HG03378 (cell line): Measurements from ENCODE around the gene SLC2A4.
"Not testable (repeated sequence)": the region's sequence is repeated elsewhere in the genome, so short reads cannot be mapped to it uniquely, and the experiment has no call there.

Experiments
- ATAC-seq: cut with Tn5 transposase; IDR thresholded peaks from one replicate; pipeline ENCODE4 v1.9.1; 2021; ENCODE audit warnings: mild to moderate bottlenecking, moderate library complexity; ENCODE audit not compliant: unreplicated experiment

SLC2A4 gene

GRCh38 chr17:7281074-7281952 is at the start of gene SLC2A4:
Gene SLC2A4, plus strand, starts transcription at chr17:7281718. Its CDS starts 217 bp downstream, at chr17:7281935.
- no peak for ATAC-seq

DNA sequence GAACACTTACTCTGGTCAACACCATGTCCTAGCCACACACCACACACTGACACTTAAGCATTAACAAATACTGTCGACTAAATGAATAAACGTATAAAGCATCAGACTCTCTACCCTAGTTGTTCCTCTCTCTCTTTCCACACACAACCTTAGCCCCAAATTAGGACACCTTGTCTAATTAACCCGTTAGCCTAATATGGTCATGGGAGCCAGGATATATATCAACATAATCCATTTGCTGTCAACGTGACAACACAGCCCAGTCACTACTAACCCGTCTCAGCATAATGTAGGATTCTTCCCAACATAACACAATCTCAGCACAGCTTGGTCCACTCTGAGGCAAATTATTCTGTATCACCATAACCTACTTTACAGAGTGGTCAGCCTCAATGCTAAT is 49.4 kb upstream of the SLC2A4 start:
- no peak for ATAC-seq

GRCh38 chr17:7233701-7234082 is 47.8 kb upstream of the SLC2A4 start:
- no peak for ATAC-seq

GRCh38 chr17:7234083-7234951 is 47.2 kb upstream of the SLC2A4 start, which contains the start of gene DVL2:
Gene DVL2, minus strand, starts transcription at chr17:7234517. Its CDS starts 255 bp downstream, at chr17:7234262.
- peak; percentile 54 for ATAC-seq

GRCh38 chr17:7235693-7236665 is 45.5 kb upstream of the SLC2A4 start:
- ATAC-seq: no peak

GRCh38 chr17:7236808-7237207 is 44.7 kb upstream of the SLC2A4 start:
- no peak for ATAC-seq

DNA sequence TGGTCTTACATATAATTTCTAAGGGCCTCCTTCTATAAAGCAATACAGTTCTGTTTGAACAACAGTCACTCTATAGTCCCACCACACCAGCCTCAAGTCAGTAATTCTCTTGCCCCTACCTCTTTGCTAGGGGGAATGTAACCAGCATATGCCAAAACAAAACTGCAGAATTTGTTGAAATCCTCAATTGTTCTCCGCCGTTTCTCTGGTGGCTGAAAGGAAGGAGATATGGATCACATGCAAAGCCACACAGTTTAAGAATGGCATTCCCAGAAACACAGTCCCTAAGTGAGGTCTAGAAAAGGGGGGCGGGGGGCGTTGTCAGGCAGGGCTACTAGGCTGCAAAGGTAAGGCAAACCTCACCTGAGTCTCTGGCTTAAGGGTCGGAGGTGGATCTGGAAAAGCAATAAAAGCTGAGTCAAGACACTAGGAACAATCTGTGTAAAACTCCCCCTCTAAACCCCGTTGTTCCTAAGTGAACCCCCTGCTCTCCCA is 44.2 kb upstream of the SLC2A4 start:
- no peak for ATAC-seq

DNA sequence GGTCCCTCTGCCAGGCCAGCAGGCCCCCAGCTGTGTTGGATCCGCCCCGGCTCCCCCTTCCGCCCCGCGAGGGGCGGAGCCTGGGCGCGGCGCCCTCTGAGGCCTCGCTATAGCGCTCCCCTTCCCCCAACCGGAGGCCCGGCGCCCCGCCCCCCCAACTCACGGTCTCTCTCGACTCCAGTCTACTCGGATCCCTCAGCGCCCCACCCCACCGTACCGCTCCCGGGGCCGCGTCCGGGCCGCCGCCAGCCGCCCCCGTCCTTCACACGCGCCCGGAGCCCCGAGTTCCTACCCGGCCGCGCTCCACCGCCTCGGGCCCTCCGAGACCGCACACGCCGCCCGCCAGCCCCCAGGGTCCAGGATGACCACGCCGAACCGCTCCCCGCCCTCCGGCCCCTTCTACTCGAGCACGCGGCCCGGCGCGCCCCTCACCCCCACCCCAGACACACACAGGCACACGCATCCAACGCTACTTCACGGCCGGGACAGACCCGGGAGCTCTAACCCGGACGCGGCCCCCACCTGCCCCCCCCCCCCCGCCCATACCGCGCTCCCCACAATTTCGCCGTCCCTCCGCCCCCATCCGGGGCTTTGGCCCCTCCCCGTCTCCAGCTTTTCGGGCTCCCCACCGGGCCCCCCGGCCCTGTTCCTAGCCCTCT is 43.6 kb upstream of the SLC2A4 start:
- ATAC-seq: no peak

- no peak for ATAC-seq
Observed at GRCh38 chr17:7238420-7239090, 43.0 kb upstream of the SLC2A4 start.

DNA sequence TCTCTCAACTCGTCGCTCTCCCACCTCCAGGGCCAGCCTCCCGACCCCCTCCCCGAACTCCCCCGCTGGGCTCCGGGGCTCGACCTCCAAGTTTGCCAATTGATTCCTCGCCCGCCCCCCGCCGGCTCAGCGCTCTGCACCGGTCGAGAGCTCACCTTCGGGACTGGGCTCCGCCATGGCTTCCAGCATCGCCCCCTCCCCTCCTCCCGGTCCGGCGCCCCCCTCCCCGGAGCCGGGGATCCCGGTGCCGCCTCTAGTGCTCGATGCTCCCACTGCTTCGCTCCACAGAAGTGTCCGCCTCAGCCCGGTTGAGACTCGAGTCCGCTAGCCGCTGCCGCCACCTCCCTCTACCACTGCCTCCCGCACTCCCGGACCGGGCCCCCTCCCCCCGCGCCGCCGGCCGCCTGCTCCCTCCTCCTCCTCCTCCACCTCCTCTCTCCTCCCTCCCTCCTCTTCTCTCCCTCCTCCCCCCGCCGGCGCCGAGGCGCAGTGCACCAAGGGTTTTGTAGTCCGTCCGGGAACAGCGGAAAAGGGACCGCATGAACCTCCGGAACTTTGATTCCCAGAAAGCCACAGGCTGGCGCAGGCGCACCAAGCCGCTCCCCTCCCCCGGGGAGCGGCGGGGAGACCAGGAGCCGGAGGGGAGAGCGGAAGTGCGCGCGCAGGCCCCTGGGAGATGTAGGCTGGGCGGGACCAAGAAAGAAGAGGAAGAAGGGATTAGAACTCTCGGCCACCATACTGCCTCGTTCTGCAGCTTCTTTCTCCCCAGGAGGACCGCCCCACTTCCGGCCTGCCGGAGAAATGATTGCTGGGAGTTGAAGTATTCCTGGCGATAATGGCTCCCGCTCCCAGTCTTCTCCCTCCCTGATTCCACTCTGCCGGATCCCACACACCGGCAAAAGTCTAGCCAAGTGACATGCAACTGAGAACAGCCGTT is 42.2 kb upstream of the SLC2A4 start, which contains the start of gene PHF23:
PHF23 (minus strand) TSS at position 367 of the 937 bp plus-strand sequence; CDS start at position 189, 178 bp downstream.
- ATAC-seq: peak; percentile 42

DNA sequence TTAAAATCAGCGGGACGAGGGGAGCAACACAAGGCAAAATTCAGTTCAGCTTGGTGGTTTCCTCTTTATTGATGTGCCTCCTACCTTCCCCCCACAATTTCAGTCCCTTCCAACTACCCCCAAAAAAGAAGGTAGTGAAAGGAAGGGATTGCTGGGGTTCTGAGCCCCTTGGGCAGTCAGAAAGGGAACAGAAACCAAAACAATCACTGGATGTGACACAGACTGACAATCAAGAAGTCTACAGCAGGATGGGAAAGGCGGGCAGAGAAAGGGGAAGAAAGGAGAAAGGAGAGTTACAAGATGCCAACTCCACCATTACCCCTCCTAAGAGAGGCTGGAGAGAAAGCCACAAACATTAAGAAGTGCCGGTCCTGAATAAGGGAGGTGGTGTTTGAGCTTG is 41.1 kb upstream of the SLC2A4 start:
- ATAC-seq: no peak

GRCh38 chr17:7241090-7241733 is 40.3 kb upstream of the SLC2A4 start:
- no peak for ATAC-seq

GRCh38 chr17:7241783-7242716 is 39.5 kb upstream of the SLC2A4 start, which contains the start of gene GABARAP:
Gene GABARAP, minus strand, starts transcription at chr17:7242449. Its CDS starts 119 bp downstream, at chr17:7242330.
- ATAC-seq: peak; percentile 29

DNA sequence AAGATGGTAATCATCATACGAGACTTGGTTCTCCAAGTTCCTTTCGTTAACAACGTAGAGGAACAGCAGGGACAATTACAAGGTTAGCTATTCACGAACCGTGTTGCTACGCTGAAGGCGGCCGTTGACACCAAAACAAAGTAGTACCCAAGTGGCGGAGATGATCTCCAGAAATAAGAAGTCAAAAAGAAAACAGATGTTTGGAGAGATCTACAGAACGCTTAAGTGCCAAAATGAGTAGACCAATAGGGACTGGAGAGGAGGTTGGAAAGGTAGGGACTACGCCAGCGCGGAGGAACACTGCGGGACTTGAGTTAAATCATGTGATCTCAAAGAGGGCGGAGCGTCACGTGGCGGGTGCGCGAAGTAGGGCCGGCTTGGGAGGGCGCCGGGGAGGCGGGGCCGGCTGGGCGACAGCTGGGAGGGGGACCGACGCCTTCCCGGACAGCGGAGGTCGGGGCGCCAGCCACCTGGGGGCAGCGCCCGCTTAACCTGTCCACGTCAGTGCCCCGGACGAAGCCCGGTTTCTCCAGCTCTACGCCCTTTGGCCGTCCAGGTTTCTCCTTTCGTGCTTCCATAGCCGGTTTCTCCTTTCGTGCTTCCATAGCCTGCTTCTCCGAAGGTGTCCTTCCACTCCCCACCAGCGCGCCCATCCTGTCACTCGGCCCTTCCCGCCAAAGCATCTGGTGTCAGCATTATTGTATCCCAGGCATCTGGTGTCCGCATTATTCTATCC is 38.6 kb upstream of the SLC2A4 start:
- peak; percentile 39 for ATAC-seq

- no peak for ATAC-seq
Observed at GRCh38 chr17:7243453-7243729, 38.1 kb upstream of the SLC2A4 start.

DNA sequence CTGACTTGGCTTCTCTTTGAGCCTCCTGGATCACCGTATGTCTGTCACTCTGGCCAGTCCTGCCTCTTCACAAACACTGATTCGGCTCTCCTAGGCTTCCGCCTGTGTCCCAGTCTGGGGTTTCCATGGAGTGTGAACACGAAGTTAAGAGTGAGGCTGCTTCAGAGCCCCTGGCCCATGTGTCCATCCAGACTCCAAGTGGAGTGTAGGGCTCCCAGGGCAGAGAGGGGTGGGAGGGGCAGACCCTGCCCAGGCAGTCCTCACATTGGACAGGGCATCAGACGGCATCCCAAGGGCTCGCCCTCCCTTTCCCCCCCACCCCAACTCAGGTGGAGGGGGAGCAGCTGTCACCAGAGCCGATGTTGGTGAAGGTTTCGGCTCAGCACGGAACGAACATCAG is 37.7 kb upstream of the SLC2A4 start:
- ATAC-seq: not testable (repeated sequence)
